HepG2 (cell line): Measurements from ENCODE around the gene PALMD. TPM values are rescaled to one million over a fixed set of nuclear protein-coding genes. Genes with fewer than 3 reads are reported as not detected.

ENCODE experiments used
- ATAC-seq: fragments of 200-7000 bp; cut with Tn5 transposase; 3 replicates; pipeline ENCODE4 v1.9.1; 2020; ENCODE audit warnings: mild to moderate bottlenecking, moderate library complexity
- BruUV-seq: library from RNA; stranded (reverse); fragments of 400-500 nt; replicated peaks from 2 replicates; lab custom pipeline; 2021; lab: Mats Ljungman, UMichigan
- CTCF ChIA-PET: fragments of 300-600 bp; formaldehyde crosslinking; extraction: SDS; loops from one replicate; lab custom pipeline; 2021; ENCODE audit warnings: low total read pairs, inconsistent platforms, low intra/inter-chr PET ratio; lab: Yijun Ruan, JAX
- POLR2A ChIA-PET: fragments of 350-600 bp; sonication (Branson Sonifier 250); formaldehyde crosslinking; loops from one replicate; lab custom pipeline; 2020; ENCODE audit warnings: antibody characterized with exemption, inconsistent platforms; lab: Yijun Ruan, JAX
- DNase-seq: peaks from one replicate; pipeline ENCODE4 v3.0.0-alpha.2; 2015; ENCODE audit warnings: low spot score
- FAIRE-seq: peaks from 3 replicates; lab custom pipeline; 2011; peaks lifted over from hg19 to GRCh38; lab: Jason Lieb, UNC
- H2AFZ ChIP-seq: one replicate; pipeline ENCODE4 v1.6.1; 2011; ENCODE audit warnings: low read length, inconsistent platforms
- H3K27ac ChIP-seq: fragments of 300-600 bp; 3 replicates; pipeline ENCODE4 v1.8.0; 2011; ENCODE audit warnings: mixed run types, mild to moderate bottlenecking, mixed read lengths, low read length, inconsistent platforms; ENCODE audit not compliant: insufficient read depth; ENCODE audit errors: extremely low read length
- H3K27me3 ChIP-seq, 2 experiments: fragments of 200-600 bp in 1 of 2; 2 replicates in 1 of 2; 3 replicates in 1 of 2; pipeline versions ENCODE4 v1.6.0 to v1.8.0; 2011; ENCODE audit warnings: low read length in 2 of 2, mild to moderate bottlenecking in 2 of 2, moderate library complexity in 2 of 2, inconsistent platforms in 1 of 2; ENCODE audit not compliant: insufficient read depth in 2 of 2, control insufficient read depth in 1 of 2
- H3K36me3 ChIP-seq, 2 experiments: fragments of 200-600 bp in 1 of 2; replicated peaks in 1 of 2; 2 replicates in 1 of 2; 3 replicates in 1 of 2; pipeline versions ENCODE4 v1.5.1 to v1.8.0; 2011; ENCODE audit warnings: low read length in 2 of 2, inconsistent platforms in 1 of 2; ENCODE audit not compliant: insufficient read depth in 2 of 2, control insufficient read depth in 1 of 2
- H3K4me1 ChIP-seq: 2 replicates; pipeline ENCODE4 v1.5.1; 2012; ENCODE audit warnings: low read length, inconsistent platforms; ENCODE audit not compliant: insufficient read depth
- H3K4me2 ChIP-seq: 2 replicates; pipeline ENCODE4 v1.6.0; 2011; ENCODE audit warnings: low read depth, low read length, inconsistent platforms
- H3K4me3 ChIP-seq, 3 experiments: fragments of 200-600 bp in 1 of 3; sonication (generic), shearing (Covaris generic) in 1 of 3; replicated peaks in 1 of 3; 2 replicates each; pipeline ENCODE4 v1.5.1; 2011 to 2016; ENCODE audit warnings: low read length in 3 of 3, inconsistent platforms in 2 of 3, low read depth in 2 of 3, mild to moderate bottlenecking in 2 of 3, control low read depth in 1 of 3, mixed read lengths in 1 of 3; ENCODE audit not compliant: insufficient read depth in 1 of 3
- H3K79me2 ChIP-seq: one replicate; pipeline ENCODE4 v1.6.1; 2011; ENCODE audit warnings: low read length, inconsistent platforms; ENCODE audit not compliant: insufficient read depth
- H3K9ac ChIP-seq: 2 replicates; pipeline ENCODE4 v1.6.0; 2011; ENCODE audit warnings: mild to moderate bottlenecking, low read depth, low read length, inconsistent platforms; ENCODE audit not compliant: insufficient read depth
- H3K9me3 ChIP-seq: 2 replicates; pipeline ENCODE4 v1.5.1; 2012; ENCODE audit warnings: mild to moderate bottlenecking, low read length
- H4K20me1 ChIP-seq: 2 replicates; pipeline ENCODE4 v1.6.0; 2011; ENCODE audit warnings: inconsistent platforms, mild to moderate bottlenecking, low read length, moderate library complexity; ENCODE audit not compliant: insufficient read depth
- CAMTA2 ChIP-seq: sonication (generic); formaldehyde crosslinking; IDR thresholded peaks from 2 replicates; pipeline ENCODE4 v1.4.0; 2020; ENCODE audit warnings: mild to moderate bottlenecking, missing genetic modification reagents, borderline replicate concordance
- CSRNP2 ChIP-seq: sonication (generic); formaldehyde crosslinking; conservative IDR thresholded peaks from 2 replicates; pipeline ENCODE4 v1.8.0; 2022; ENCODE audit warnings: low read depth, missing genetic modification reagents
- DRAP1 ChIP-seq: IDR thresholded peaks from 2 replicates; pipeline ENCODE4 v1.6.1; 2016; ENCODE audit warnings: missing genetic modification reagents, missing compliant biosample characterization
- FOXO4 ChIP-seq: sonication (generic); formaldehyde crosslinking; conservative IDR thresholded peaks from 2 replicates; pipeline ENCODE4 v1.8.1; 2023; ENCODE audit warnings: missing genetic modification reagents
- JUN ChIP-seq: sonication (generic); formaldehyde crosslinking; IDR thresholded peaks from 2 replicates; pipeline ENCODE4 v1.4.0; 2020; ENCODE audit warnings: mild to moderate bottlenecking, missing genetic modification reagents
- KDM1A ChIP-seq: IDR thresholded peaks from 2 replicates; pipeline ENCODE4 v1.6.1; 2016; ENCODE audit warnings: missing compliant biosample characterization
- MZF1 ChIP-seq: sonication (generic); formaldehyde crosslinking; IDR thresholded peaks from 2 replicates; pipeline ENCODE4 v1.8.1; 2023; ENCODE audit warnings: mild to moderate bottlenecking, missing genetic modification reagents, borderline replicate concordance
- NAIF1 ChIP-seq: sonication (generic); formaldehyde crosslinking; IDR thresholded peaks from 2 replicates; pipeline ENCODE4 v1.5.0; 2020; ENCODE audit warnings: mild to moderate bottlenecking, missing genetic modification reagents, borderline replicate concordance
- PLRG1 ChIP-seq: fragments of 450-650 bp; conservative IDR thresholded peaks from 2 replicates; pipeline ENCODE4 v1.6.1; 2016
- RELA ChIP-seq: sonication (generic); formaldehyde crosslinking; IDR thresholded peaks from 2 replicates; pipeline ENCODE4 v1.4.0; 2020; ENCODE audit warnings: missing genetic modification reagents
- REPIN1 ChIP-seq: sonication (generic); formaldehyde crosslinking; IDR thresholded peaks from 2 replicates; pipeline ENCODE4 v1.8.0; 2022; ENCODE audit warnings: missing genetic modification reagents, low read depth, mild to moderate bottlenecking, borderline replicate concordance
- RORA ChIP-seq: sonication (generic); formaldehyde crosslinking; IDR thresholded peaks from 2 replicates; pipeline ENCODE4 v1.5.0; 2020; ENCODE audit warnings: mild to moderate bottlenecking, missing genetic modification reagents, moderate library complexity
- SOX5 ChIP-seq: IDR thresholded peaks from 2 replicates; pipeline ENCODE4 v1.6.1; 2016; ENCODE audit warnings: borderline replicate concordance
- TEF ChIP-seq: sonication (generic); formaldehyde crosslinking; IDR thresholded peaks from 2 replicates; pipeline ENCODE4 v1.5.0; 2020; ENCODE audit warnings: missing genetic modification reagents
- THAP11 ChIP-seq: IDR thresholded peaks from 2 replicates; pipeline ENCODE4 v1.6.1; 2016; ENCODE audit warnings: missing biosample characterization, missing genetic modification reagents
- ZFAT ChIP-seq: sonication (generic); formaldehyde crosslinking; conservative IDR thresholded peaks from 2 replicates; pipeline ENCODE4 v1.8.1; 2023; ENCODE audit warnings: missing genetic modification reagents, inconsistent platforms
- ZNF326 ChIP-seq: sonication (generic); formaldehyde crosslinking; IDR thresholded peaks from 2 replicates; pipeline ENCODE4 v1.4.0; 2020; ENCODE audit warnings: missing genetic modification reagents, borderline replicate concordance
- ZNF382 ChIP-seq: sonication (generic); formaldehyde crosslinking; IDR thresholded peaks from 2 replicates; pipeline ENCODE4 v1.5.0; 2020; ENCODE audit warnings: missing genetic modification reagents, mild to moderate bottlenecking, borderline replicate concordance
- ZSCAN22 ChIP-seq: sonication (generic); formaldehyde crosslinking; IDR thresholded peaks from 2 replicates; pipeline ENCODE4 v1.4.0; 2020; ENCODE audit warnings: mild to moderate bottlenecking, missing genetic modification reagents
- WGBS: methylation state at CpG from one replicate; pipeline ENCODE4 v1.1.6; 2017; ENCODE audit warnings: low lambda C conversion rate; 5-methylcytosine and 5-hydroxymethylcytosine counted together
- in situ Hi-C: cut with HindIII; loops from 2 replicates; pipeline ENCODE4 v1.10.0; 2017; ENCODE audit warnings: low pct_unique_long_range_greater_than_20kb; ENCODE audit not compliant: extremely low pct_ligation_motif_present
- intact Hi-C: fragments of 100-400 bp; cut with micrococcal nuclease; formaldehyde crosslinking; loops from one replicate; pipeline ENCODE4 v1.10.0; 2022; ENCODE audit not compliant: unreplicated experiment
- polyA plus RNA-seq, 8 experiments: library from polyadenylated mRNA; depleted of rRNA in 3 of 8; stranded (reverse) in 7 of 8; unstranded in 1 of 8; fragments of >200 nt; fragmentation: Illumina TruSeq in 4 of 8; extraction: Trizol in 4 of 8; gene quantifications; 2 replicates each; pipeline versions ENCODE4 v1.2.1 to v1.2.3, GENCODE V29; 2011 to 2016; ENCODE audit warnings: low read depth in 4 of 8, missing spikeins in 1 of 8, mixed read lengths in 1 of 8; ENCODE audit not compliant: insufficient read depth in 1 of 8
- total RNA-seq, 5 experiments: library from RNA; depleted of rRNA; stranded (reverse); fragments of >200 nt; fragmentation: Illumina TruSeq; extraction: Trizol; gene quantifications; 2 replicates each; pipeline ENCODE4 v1.2.3, GENCODE V29; 2016; ENCODE audit warnings: low read depth in 1 of 5

Gene PALMD
- total and polyA plus RNA-seq, 2 of the 13 experiments (the other 11 are each of a cell fraction or from before 2014, with no cell fraction given) = 5.5 to 31.1 TPM

GRCh38 chr1:99643021-99643779, 2.7 kb upstream of the PALMD start (continued):
- no peak for TF ChIP-seq TEF
- TF ChIP-seq THAP11 (CRISPR knock-in tag) = no peak
- no peak for TF ChIP-seq CAMTA2 (CRISPR knock-in tag)
- TF ChIP-seq NAIF1 (CRISPR knock-in tag) = no peak
- no peak for TF ChIP-seq KDM1A (CRISPR knock-in tag)

- intact Hi-C loops = loop anchor here (1.0 to 5.0 kb wide), 3 partner anchors 42 to 142 kb away; no protein-coding TSS in a partner anchor
- no peak for FAIRE-seq
- ChIA-PET CTCF (no interaction called here), POLR2A (interaction anchor here (0.6 to 4.2 kb wide), 5 partner anchors 19 to 78 kb away, joined by 3 to 32 read pairs (median 11); no protein-coding TSS in a partner anchor)
- no peak for DNase-seq
- Histone ChIP-seq H3K27me3 (no peaks in the 10 kb centered on the region; a peak in 1 of 5 replicates), H4K20me1 (no peaks in the 10 kb centered on the region), H3K9ac (no peak overlapping the region), H3K4me3 (no peak overlapping the region), H3K4me1 (peaks cover 52% of the 10 kb centered on the region), H3K79me2 (peaks cover 26% of the 10 kb centered on the region), H3K9me3 (no peaks in the 10 kb centered on the region), H3K27ac (no peak overlapping the region), H3K36me3 (no peaks in the 10 kb centered on the region; a peak in 1 of 5 replicates), H2AFZ (no peak overlapping the region), H3K4me2 (peak overlapping the region; percentile 85; the same call in 1 of the 2 replicates)
- in situ Hi-C loops = no loop called here
- no TSS peak for BruUV-seq
- no peak for ATAC-seq
- WGBS = 100% methylated on average over 2 of the region's 2 CpGs
- TF ChIP-seq MZF1 (CRISPR knock-in tag) (no peak), ZFAT (no peak), ZNF382 (CRISPR knock-in tag) (no peak), FOXO4 (CRISPR knock-in tag) (no peak), REPIN1 (CRISPR knock-in tag) (no peak), ZSCAN22 (CRISPR knock-in tag) (no peak), JUN (CRISPR knock-in tag) (no peak), RORA (no peak), ZNF326 (CRISPR knock-in tag) (no peak), DRAP1 (no peak), PLRG1 (no peak), RELA (CRISPR knock-in tag) (no peak), SOX5 (CRISPR knock-in tag) (no peak), CSRNP2 (CRISPR knock-in tag) (no peak)
Measured at GRCh38 chr1:99644279-99645004, 1.5 kb upstream of the PALMD start.
